Neuronal stem cell (in vitro differentiated cells): ENCODE measurements around the gene MAP7D1.

Experiments used
- DNase-seq: peaks from one replicate; pipeline ENCODE4 v3.0.0-alpha.2; 2013; ENCODE audit warnings: low spot score
- H2AFZ ChIP-seq: one replicate; pipeline ENCODE4 v1.6.1; 2013; ENCODE audit warnings: mild to moderate bottlenecking, low read length, inconsistent platforms
- H2AK5ac ChIP-seq: 2 replicates; pipeline ENCODE4 v1.6.1; 2013; ENCODE audit warnings: low read depth, mild to moderate bottlenecking, inconsistent platforms, low read length, moderate library complexity, mixed read lengths
- H2BK120ac ChIP-seq: 2 replicates; pipeline ENCODE4 v1.6.1; 2013; ENCODE audit warnings: low read depth, mild to moderate bottlenecking, inconsistent platforms, low read length, moderate library complexity, mixed read lengths
- H2BK12ac ChIP-seq: one replicate; pipeline ENCODE4 v1.6.1; 2013; ENCODE audit warnings: low read length, inconsistent platforms
- H2BK15ac ChIP-seq: 2 replicates; pipeline ENCODE4 v1.6.1; 2013; ENCODE audit warnings: mild to moderate bottlenecking, low read length, inconsistent platforms, mixed read lengths
- H2BK5ac ChIP-seq: one replicate; pipeline ENCODE4 v1.6.1; 2013; ENCODE audit warnings: inconsistent platforms, mild to moderate bottlenecking, low read length, moderate library complexity
- H3K14ac ChIP-seq: one replicate; pipeline ENCODE4 v1.6.1; 2013; ENCODE audit warnings: low read length, inconsistent platforms
- H3K18ac ChIP-seq: 2 replicates; pipeline ENCODE4 v1.6.1; 2013; ENCODE audit warnings: low read length, inconsistent platforms
- H3K23ac ChIP-seq: 2 replicates; pipeline ENCODE4 v1.6.1; 2013; ENCODE audit warnings: low read depth, mild to moderate bottlenecking, mixed read lengths, low read length, inconsistent platforms; ENCODE audit not compliant: poor library complexity
- H3K27ac ChIP-seq: replicated peaks from 3 replicates; pipeline ENCODE4 v1.5.1; 2013; ENCODE audit warnings: low read length, inconsistent platforms
- H3K27me3 ChIP-seq, 3 experiments: 2 replicates each; pipeline ENCODE4 v1.6.1; 2013; ENCODE audit warnings: low read length in 3 of 3, mild to moderate bottlenecking in 2 of 3, inconsistent platforms in 1 of 3, low read depth in 1 of 3, mixed read lengths in 1 of 3, moderate library complexity in 1 of 3; ENCODE audit not compliant: control insufficient read depth in 3 of 3, insufficient read depth in 3 of 3
- H3K36me3 ChIP-seq, 2 donors: replicated peaks in 1 of 2; 2 replicates each; pipeline ENCODE4 v1.6.1; 2013; ENCODE audit warnings: low read length in 2 of 2; ENCODE audit not compliant: control insufficient read depth in 2 of 2, insufficient read depth in 2 of 2
- H3K4ac ChIP-seq: 2 replicates; pipeline ENCODE4 v1.6.1; 2013; ENCODE audit warnings: inconsistent platforms, mild to moderate bottlenecking, low read length, moderate library complexity
- H3K4me1 ChIP-seq, 2 donors: 1 replicate in 1 of 2; 2 replicates in 1 of 2; pipeline ENCODE4 v1.6.1; 2013; ENCODE audit warnings: low read length in 2 of 2, low read depth in 1 of 2; ENCODE audit not compliant: control insufficient read depth in 2 of 2, insufficient read depth in 1 of 2
- H3K4me2 ChIP-seq: one replicate; pipeline ENCODE4 v1.6.1; 2013; ENCODE audit warnings: mild to moderate bottlenecking, low read length, inconsistent platforms; ENCODE audit not compliant: insufficient read depth, poor library complexity, severe bottlenecking
- H3K4me3 ChIP-seq, 2 donors: 2 replicates each; pipeline ENCODE4 v1.5.1; 2013; ENCODE audit warnings: low read length in 2 of 2, mild to moderate bottlenecking in 2 of 2, inconsistent platforms in 1 of 2, moderate library complexity in 1 of 2
- H3K79me1 ChIP-seq: one replicate; pipeline ENCODE4 v1.6.1; 2013; ENCODE audit warnings: low read depth, mild to moderate bottlenecking, inconsistent platforms, low read length, moderate library complexity
- H3K9ac ChIP-seq: one replicate; pipeline ENCODE4 v1.6.1; 2013; ENCODE audit warnings: mild to moderate bottlenecking, low read depth, low read length, inconsistent platforms; ENCODE audit not compliant: poor library complexity
- H3K9me3 ChIP-seq, 2 donors: replicated peaks in 1 of 2; 2 replicates each; pipeline versions ENCODE3 to v1.6.1; 2013; ENCODE audit warnings: low read length in 2 of 2, mild to moderate bottlenecking in 2 of 2, inconsistent platforms in 1 of 2, low read depth in 1 of 2, mixed read lengths in 1 of 2, moderate library complexity in 1 of 2; ENCODE audit not compliant: control insufficient read depth in 2 of 2, insufficient read depth in 1 of 2
- H4K8ac ChIP-seq: one replicate; pipeline ENCODE4 v1.6.1; 2013; ENCODE audit warnings: low read depth, mild to moderate bottlenecking, inconsistent platforms, low read length, moderate library complexity
- H4K91ac ChIP-seq: one replicate; pipeline ENCODE4 v1.6.1; 2013; ENCODE audit warnings: low read length, low read depth, mild to moderate bottlenecking, inconsistent platforms; ENCODE audit not compliant: poor library complexity
- WGBS, 2 donors: extraction: QIAGEN DNeasy Blood & Tissue Kit; methylation state at CpG; one replicate each; pipeline ENCODE4 v1.1.7; 2013; ENCODE audit warnings: missing lambda C conversion rate in 2 of 2, mixed read lengths in 1 of 2; ENCODE audit not compliant: insufficient read length in 2 of 2, insufficient replicate concordance in 1 of 2; ENCODE audit errors: extremely low coverage in 2 of 2; 5-methylcytosine and 5-hydroxymethylcytosine counted together

MAP7D1 gene

DNA sequence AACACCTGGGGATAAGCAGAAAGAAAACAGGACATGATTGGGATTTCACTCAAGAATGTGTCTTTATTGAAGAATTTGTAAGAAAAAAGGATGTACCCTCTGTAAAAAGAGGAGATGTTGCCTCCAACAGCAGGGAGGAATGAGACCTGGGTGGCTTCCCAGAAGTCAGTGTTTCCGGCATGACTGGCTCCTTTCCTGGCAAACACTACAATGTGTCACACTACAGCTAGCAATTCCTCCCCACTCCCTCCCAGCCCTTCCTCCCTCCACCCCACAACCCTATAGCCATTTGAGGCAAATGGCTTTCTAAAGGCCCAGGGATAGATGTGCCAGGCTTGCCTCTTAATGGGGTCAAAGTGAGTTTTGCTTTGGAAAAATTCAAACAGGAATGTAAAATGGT is 19.4 kb upstream of the MAP7D1 start:
- H3K23ac ChIP-seq = no peak overlapping the region
- DNase-seq = no peak
- no peak overlapping the region for H3K4me3 ChIP-seq
- H3K27me3 ChIP-seq = no peaks in the 10 kb centered on the region
- H4K8ac ChIP-seq = no peak overlapping the region
- no peaks in the 10 kb centered on the region for H3K9me3 ChIP-seq
- H4K91ac ChIP-seq = no peak overlapping the region
- H3K36me3 ChIP-seq = peaks cover 0 to 37% of the 10 kb centered on the region in 2 donors
- no peak overlapping the region for H3K9ac ChIP-seq
- no peak overlapping the region for H3K4me2 ChIP-seq
- H2BK5ac ChIP-seq = no peak overlapping the region
- H2AFZ ChIP-seq = no peak overlapping the region
- H3K79me1 ChIP-seq = no peaks in the 10 kb centered on the region
- no peak overlapping the region for H2BK12ac ChIP-seq
- no peak overlapping the region for H2BK120ac ChIP-seq
- H2BK15ac ChIP-seq = no peak overlapping the region
- peaks cover 0 to 8% of the 10 kb centered on the region in 2 donors for H3K4me1 ChIP-seq
- no peak overlapping the region for H3K14ac ChIP-seq
- H2AK5ac ChIP-seq = no peak overlapping the region
- H3K18ac ChIP-seq = no peak overlapping the region
- no peak overlapping the region for H3K4ac ChIP-seq
- no peak overlapping the region for H3K27ac ChIP-seq
- WGBS, 2 donors = no CpG with 5 or more reads among the region's 1 CpG

DNA sequence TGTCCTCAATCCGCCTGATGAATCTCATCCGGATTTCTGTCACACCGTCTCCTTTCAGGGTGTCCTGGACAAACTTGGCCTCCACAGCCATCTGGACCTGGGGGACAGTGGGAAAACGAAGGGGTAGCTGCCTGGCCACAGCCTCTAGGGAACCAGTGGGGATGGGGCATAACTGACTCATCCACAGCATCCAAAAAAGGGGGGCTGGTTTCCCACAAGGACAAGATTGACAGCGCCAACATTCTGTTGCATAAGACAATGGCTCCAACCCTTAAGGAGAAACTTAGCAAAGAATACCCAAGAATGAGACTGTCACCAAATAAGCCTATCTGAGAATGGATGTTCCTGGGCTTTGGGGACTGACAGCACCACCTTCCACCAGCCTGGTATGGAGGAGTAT is 18.7 kb upstream of the MAP7D1 start:
- H2AK5ac ChIP-seq = no peak overlapping the region
- peaks cover 0 to 37% of the 10 kb centered on the region in 2 donors for H3K36me3 ChIP-seq
- no peak overlapping the region for H3K23ac ChIP-seq
- H3K4me3 ChIP-seq = no peak overlapping the region
- no peaks in the 10 kb centered on the region for H3K27me3 ChIP-seq
- H2BK15ac ChIP-seq = no peak overlapping the region
- H3K4ac ChIP-seq = no peak overlapping the region
- no peak overlapping the region for H3K27ac ChIP-seq
- no peak overlapping the region for H3K14ac ChIP-seq
- no CpG with 5 or more reads among the region's 5 CpGs for WGBS, 2 donors
- no peak overlapping the region for H4K8ac ChIP-seq
- H3K9ac ChIP-seq = no peak overlapping the region
- H3K9me3 ChIP-seq = no peaks in the 10 kb centered on the region
- no peak overlapping the region for H4K91ac ChIP-seq
- DNase-seq = no peak
- no peak overlapping the region for H3K18ac ChIP-seq
- H3K4me2 ChIP-seq = no peak overlapping the region
- H2BK120ac ChIP-seq = no peak overlapping the region
- no peak overlapping the region for H2BK12ac ChIP-seq
- peaks cover 0 to 8% of the 10 kb centered on the region in 2 donors for H3K4me1 ChIP-seq
- no peak overlapping the region for H2BK5ac ChIP-seq
- H2AFZ ChIP-seq = no peak overlapping the region
- no peaks in the 10 kb centered on the region for H3K79me1 ChIP-seq

DNA sequence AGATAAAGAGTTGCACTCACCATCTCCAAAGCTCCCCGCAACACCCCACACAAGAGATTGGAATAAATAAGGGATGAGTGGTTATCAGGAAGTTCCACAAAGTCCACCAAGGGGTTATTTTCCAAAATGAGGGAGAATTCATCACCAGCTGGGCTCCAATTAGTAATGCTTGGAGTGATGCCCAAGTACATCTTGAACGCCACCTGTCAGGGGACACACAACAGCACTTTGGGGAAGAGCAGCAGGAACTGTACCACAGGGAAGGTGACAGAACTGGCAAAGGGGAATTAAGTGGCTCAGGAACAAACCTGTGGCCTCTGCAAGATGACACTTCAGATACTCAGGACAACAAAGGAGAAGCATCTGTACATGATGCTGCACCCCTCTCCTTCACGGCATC is 18.2 kb upstream of the MAP7D1 start:
- Histone ChIP-seq H3K18ac (no peak overlapping the region), H2BK5ac (no peak overlapping the region), H4K91ac (no peak overlapping the region), H3K23ac (no peak overlapping the region), H2BK15ac (no peak overlapping the region), H3K27me3 (no peaks in the 10 kb centered on the region), H3K36me3 (peaks cover 0 to 37% of the 10 kb centered on the region in 2 donors), H3K4me1 (peaks cover 0 to 8% of the 10 kb centered on the region in 2 donors), H3K9ac (no peak overlapping the region), H3K4me3 (no peak overlapping the region), H2BK120ac (no peak overlapping the region), H4K8ac (no peak overlapping the region), H3K79me1 (no peaks in the 10 kb centered on the region), H3K9me3 (no peaks in the 10 kb centered on the region), H2BK12ac (no peak overlapping the region), H3K4ac (no peak overlapping the region), H2AFZ (no peak overlapping the region), H2AK5ac (no peak overlapping the region), H3K27ac (no peak overlapping the region), H3K4me2 (no peak overlapping the region), H3K14ac (no peak overlapping the region)
- WGBS, 2 donors = no CpG with 5 or more reads among the region's 3 CpGs
- DNase-seq = no peak

DNA sequence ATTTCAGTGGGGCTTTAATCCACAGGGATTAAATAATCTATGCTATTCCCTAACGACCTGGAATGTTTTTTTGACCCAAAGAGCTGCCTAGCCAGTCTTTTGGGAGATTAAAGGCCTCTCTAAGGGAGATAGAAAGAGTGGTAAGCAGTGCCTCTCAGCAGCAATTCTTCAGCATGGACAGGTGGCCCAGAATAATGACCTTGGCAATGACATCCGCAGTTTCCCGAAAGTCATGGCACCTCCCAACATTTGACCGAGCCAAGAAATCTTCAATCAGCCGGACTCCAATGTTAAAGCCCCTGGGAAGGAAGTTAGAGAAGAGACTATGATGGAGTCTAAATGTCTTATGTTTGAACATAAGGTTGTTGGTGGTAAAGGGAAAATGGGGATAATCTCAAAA is 16.4 kb upstream of the MAP7D1 start:
- Histone ChIP-seq H4K8ac (no peak overlapping the region), H2BK12ac (no peak overlapping the region), H2BK120ac (no peak overlapping the region), H3K9ac (no peak overlapping the region), H3K4me1 (no peaks in the 10 kb centered on the region), H3K79me1 (no peaks in the 10 kb centered on the region), H3K27me3 (no peaks in the 10 kb centered on the region), H4K91ac (no peak overlapping the region), H3K4me3 (no peak overlapping the region), H3K14ac (no peak overlapping the region), H3K4ac (no peak overlapping the region), H2BK5ac (no peak overlapping the region), H3K36me3 (peaks cover 0 to 37% of the 10 kb centered on the region in 2 donors), H2AK5ac (no peak overlapping the region), H3K9me3 (no peaks in the 10 kb centered on the region), H2AFZ (no peak overlapping the region), H3K27ac (no peak overlapping the region), H2BK15ac (no peak overlapping the region), H3K18ac (no peak overlapping the region), H3K23ac (no peak overlapping the region), H3K4me2 (no peak overlapping the region)
- no peak for DNase-seq
- WGBS, 2 donors = no CpG with 5 or more reads among the region's 5 CpGs
